Measurements from ENCODE around the gene GHR.
"Not testable (repeated sequence)": the region's sequence is repeated elsewhere in the genome, so short reads cannot be mapped to it uniquely, and the experiment has no call there.

GHR gene

GRCh38 chr5:42650084-42650483 is 226.8 kb downstream of the GHR start:
- TF ChIP-seq, protein P1, sequence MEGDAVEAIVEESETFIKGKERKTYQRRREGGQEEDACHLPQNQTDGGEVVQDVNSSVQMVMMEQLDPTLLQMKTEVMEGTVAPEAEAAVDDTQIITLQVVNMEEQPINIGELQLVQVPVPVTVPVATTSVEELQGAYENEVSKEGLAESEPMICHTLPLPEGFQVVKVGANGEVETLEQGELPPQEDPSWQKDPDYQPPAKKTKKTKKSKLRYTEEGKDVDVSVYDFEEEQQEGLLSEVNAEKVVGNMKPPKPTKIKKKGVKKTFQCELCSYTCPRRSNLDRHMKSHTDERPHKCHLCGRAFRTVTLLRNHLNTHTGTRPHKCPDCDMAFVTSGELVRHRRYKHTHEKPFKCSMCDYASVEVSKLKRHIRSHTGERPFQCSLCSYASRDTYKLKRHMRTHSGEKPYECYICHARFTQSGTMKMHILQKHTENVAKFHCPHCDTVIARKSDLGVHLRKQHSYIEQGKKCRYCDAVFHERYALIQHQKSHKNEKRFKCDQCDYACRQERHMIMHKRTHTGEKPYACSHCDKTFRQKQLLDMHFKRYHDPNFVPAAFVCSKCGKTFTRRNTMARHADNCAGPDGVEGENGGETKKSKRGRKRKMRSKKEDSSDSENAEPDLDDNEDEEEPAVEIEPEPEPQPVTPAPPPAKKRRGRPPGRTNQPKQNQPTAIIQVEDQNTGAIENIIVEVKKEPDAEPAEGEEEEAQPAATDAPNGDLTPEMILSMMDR (conservative IDR thresholded peaks at IDR 0.05; ENCODE audit: low read depth): no peak
- POLR2A ChIA-PET (ENCODE audit: low non-redundant PET): no interaction called here
- CTCF ChIA-PET: no interaction called here
- no peak for DNase-seq (ENCODE audit: low spot score)
- no peak overlapping the region for H3K27ac ChIP-seq

- no peak overlapping the region for H3K27ac ChIP-seq
Observed at GRCh38 chr5:42653705-42654104, 230.5 kb downstream of the GHR start.

GRCh38 chr5:42654645-42655044 is 231.4 kb downstream of the GHR start:
- no peak for DNase-seq (ENCODE audit: low spot score)
- H3K27ac ChIP-seq: no peak overlapping the region
- CTCF ChIA-PET: no interaction called here
- POLR2A ChIA-PET (ENCODE audit: low non-redundant PET): no interaction called here
- TF ChIP-seq, protein P1 (conservative IDR thresholded peaks at IDR 0.05; ENCODE audit: low read depth): no peak

More at GRCh38 chr5:42653705-42654104, 230.5 kb downstream of the GHR start:
- TF ChIP-seq, protein P1 (conservative IDR thresholded peaks at IDR 0.05; ENCODE audit: low read depth): no peak
- POLR2A ChIA-PET (ENCODE audit: low non-redundant PET): no interaction called here
- DNase-seq (ENCODE audit: low spot score): no peak
- CTCF ChIA-PET: no interaction called here

- CTCF ChIA-PET: interaction anchor here (0.5 to 1.1 kb wide), 5 partner anchors 16 to 339 kb away, joined by 3 to 6 read pairs (median 3); no protein-coding TSS in a partner anchor
- H3K27ac ChIP-seq: no peak overlapping the region
- TF ChIP-seq, protein P1 (conservative IDR thresholded peaks at IDR 0.05; ENCODE audit: low read depth): no peak
- POLR2A ChIA-PET (ENCODE audit: low non-redundant PET): no interaction called here
- DNase-seq (ENCODE audit: low spot score): peak; percentile 48
Observed at GRCh38 chr5:42655982-42656650, 232.9 kb downstream of the GHR start.

- CTCF ChIA-PET: interaction anchor here (0.5 to 1.1 kb wide), 5 partner anchors 16 to 339 kb away, joined by 3 to 6 read pairs (median 3); no protein-coding TSS in a partner anchor
- POLR2A ChIA-PET (ENCODE audit: low non-redundant PET): no interaction called here
- TF ChIP-seq, protein P1 (conservative IDR thresholded peaks at IDR 0.05; ENCODE audit: low read depth): peak; percentile 54
- no peak for DNase-seq (ENCODE audit: low spot score)
- H3K27ac ChIP-seq: no peak overlapping the region
Observed at GRCh38 chr5:42656651-42657015, 233.4 kb downstream of the GHR start.

DNA sequence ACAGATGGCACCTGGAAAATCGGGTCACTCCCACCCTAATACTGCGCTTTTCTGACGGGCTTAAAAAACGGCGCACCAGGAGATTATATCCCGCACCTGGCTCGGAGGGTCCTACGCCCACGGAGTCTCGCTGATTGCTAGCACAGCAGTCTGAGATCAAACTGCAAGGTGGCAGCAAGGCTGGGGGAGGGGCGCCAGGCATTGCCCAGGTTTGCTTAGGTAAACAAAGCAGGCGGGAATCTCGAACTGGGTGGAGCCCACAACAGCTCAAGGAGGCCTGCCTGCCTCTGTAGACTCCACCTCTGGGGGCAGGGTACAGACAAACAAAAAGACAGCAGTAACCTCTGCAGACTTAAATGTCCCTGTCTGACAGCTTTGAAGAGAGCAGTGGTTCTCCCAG is 236.6 kb downstream of the GHR start:
- H3K27ac ChIP-seq; CTCF ChIA-PET; DNase-seq (ENCODE audit: low spot score); POLR2A ChIA-PET (ENCODE audit: low non-redundant PET): not testable (repeated sequence)

- no peak overlapping the region for H3K27ac ChIP-seq
- TF ChIP-seq, protein P1 (conservative IDR thresholded peaks at IDR 0.05; ENCODE audit: low read depth): no peak
- DNase-seq (ENCODE audit: low spot score): no peak
- POLR2A ChIA-PET (ENCODE audit: low non-redundant PET): no interaction called here
- CTCF ChIA-PET: no interaction called here
Observed at GRCh38 chr5:42665857-42666256, 242.6 kb downstream of the GHR start.
